GM10266 (cell line): ENCODE data around the gene ZNF526.

ENCODE experiments used
- DNase-seq: peaks from one replicate; pipeline ENCODE4 v3.0.0; 2012; ENCODE audit errors: extremely low spot score
- CTCF ChIP-seq: IDR thresholded peaks from 2 replicates; pipeline ENCODE4 v1.5.1; 2012; ENCODE audit warnings: mild to moderate bottlenecking, low read depth; ENCODE audit not compliant: control insufficient read depth, insufficient read depth; ENCODE audit errors: missing control alignments

ZNF526 gene

GRCh38 chr19:42248270-42249148 lies 28.4 kb downstream of the ZNF526 start:
- TF ChIP-seq CTCF, result no peak

GRCh38 chr19:42249149-42249750 lies 29.1 kb downstream of the ZNF526 start:
- no peak for TF ChIP-seq CTCF
- no peak for DNase-seq

More at GRCh38 chr19:42248270-42249148, 28.4 kb downstream of the ZNF526 start:
- no peak for DNase-seq

DNA sequence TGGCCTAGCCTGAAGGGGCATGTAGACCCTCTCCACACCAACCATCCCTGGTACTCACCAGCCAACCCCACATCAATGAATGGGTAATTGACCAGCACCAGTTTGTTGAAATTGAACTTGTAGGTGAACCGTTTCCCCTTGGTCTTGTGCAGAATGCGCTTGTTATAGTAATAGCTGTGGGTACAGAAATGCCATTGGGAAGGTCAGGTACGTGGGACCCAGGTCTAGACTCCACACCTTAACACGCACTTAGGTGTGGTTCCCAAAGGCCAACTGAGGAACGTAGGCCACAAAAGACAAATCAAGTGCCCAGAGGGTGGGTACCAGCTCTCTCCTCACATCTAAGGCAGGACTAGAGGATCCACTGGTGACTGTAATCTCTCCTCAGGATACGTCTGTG lies 29.7 kb downstream of the ZNF526 start:
- DNase-seq, result no peak
- no peak for TF ChIP-seq CTCF

GRCh38 chr19:42250183-42250665 lies 30.1 kb downstream of the ZNF526 start:
- TF ChIP-seq CTCF, result no peak
- no peak for DNase-seq

DNA sequence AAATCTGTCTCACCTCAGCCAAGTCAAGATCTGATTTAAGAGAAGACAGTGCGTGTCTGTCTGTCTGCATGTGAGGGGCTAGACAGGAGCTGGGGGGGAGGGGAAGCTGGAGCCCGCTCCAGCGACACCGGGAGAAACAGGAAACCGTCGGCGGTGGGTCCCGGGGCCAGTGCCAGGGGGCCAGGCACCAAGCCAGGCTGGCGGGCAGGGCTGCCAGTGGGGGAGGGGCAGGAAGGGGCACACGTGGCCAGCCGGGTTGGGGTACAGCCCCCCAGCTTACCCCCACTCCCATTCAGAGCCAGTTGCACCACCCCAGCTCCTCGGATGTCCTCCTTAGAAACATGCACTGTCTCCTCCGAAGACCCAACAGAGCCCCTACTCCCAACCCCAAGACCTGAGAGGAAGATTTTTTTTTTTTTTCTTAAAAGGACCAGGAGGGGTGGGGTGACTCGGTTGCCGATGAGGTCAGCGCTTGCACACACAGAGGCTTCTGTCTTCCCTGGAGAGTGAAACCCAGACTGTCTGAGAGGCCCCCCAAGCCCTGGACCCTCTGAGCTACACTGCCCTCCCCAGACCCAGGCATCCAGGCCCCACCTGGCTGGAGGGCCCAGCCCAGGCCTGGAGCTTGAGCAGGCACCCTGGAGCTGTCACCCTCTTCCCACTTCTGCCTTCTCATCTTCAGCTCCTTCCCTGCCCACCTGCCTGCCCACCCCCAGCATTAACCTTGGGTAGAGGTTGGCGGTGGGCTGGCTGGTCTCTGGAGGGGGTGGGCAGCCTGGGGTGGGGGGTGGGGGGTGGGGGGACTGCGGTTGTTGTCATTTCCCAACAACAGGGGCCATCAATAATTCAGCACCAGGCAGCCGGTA lies 30.8 kb downstream of the ZNF526 start:
- TF ChIP-seq CTCF, result no peak
- DNase-seq, result no peak

- no peak for DNase-seq
- TF ChIP-seq CTCF, result no peak
These were observed 31.7 kb downstream of the ZNF526 start for GRCh38 chr19:42251572-42252358.
